ENCODE data around the gene SYNPO2.

DNA sequence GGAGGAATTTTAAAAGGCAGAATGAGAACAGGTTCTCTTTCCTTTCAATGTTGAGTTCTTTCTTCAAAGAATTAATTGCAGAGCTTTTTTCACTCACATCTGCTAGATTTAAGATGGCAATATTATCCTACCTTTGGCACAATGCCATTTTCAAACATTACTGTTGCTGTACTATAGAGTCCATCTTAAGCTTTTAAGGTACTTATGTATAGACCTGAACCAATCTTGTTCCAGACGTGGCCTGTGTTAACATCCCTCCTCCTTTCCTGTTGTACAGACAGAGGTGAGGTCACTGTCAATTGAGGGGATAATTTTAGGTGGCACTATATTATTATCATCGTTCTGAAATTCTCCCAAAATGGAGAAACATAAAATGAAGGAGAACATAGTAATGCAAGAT, 194.0 kb downstream of the SYNPO2 start:
- TF ChIP-seq, protein P1, sequence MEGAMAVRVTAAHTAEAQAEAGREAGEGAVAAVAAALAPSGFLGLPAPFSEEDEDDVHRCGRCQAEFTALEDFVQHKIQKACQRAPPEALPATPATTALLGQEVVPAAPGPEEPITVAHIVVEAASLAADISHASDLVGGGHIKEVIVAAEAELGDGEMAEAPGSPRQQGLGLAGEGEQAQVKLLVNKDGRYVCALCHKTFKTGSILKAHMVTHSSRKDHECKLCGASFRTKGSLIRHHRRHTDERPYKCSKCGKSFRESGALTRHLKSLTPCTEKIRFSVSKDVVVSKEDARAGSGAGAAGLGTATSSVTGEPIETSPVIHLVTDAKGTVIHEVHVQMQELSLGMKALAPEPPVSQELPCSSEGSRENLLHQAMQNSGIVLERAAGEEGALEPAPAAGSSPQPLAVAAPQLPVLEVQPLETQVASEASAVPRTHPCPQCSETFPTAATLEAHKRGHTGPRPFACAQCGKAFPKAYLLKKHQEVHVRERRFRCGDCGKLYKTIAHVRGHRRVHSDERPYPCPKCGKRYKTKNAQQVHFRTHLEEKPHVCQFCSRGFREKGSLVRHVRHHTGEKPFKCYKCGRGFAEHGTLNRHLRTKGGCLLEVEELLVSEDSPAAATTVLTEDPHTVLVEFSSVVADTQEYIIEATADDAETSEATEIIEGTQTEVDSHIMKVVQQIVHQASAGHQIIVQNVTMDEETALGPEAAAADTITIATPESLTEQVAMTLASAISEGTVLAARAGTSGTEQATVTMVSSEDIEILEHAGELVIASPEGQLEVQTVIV (IDR thresholded peaks at IDR 0.05; ENCODE audit: borderline replicate concordance, partially characterized antibody): no peak
- TF ChIP-seq, protein P2, sequence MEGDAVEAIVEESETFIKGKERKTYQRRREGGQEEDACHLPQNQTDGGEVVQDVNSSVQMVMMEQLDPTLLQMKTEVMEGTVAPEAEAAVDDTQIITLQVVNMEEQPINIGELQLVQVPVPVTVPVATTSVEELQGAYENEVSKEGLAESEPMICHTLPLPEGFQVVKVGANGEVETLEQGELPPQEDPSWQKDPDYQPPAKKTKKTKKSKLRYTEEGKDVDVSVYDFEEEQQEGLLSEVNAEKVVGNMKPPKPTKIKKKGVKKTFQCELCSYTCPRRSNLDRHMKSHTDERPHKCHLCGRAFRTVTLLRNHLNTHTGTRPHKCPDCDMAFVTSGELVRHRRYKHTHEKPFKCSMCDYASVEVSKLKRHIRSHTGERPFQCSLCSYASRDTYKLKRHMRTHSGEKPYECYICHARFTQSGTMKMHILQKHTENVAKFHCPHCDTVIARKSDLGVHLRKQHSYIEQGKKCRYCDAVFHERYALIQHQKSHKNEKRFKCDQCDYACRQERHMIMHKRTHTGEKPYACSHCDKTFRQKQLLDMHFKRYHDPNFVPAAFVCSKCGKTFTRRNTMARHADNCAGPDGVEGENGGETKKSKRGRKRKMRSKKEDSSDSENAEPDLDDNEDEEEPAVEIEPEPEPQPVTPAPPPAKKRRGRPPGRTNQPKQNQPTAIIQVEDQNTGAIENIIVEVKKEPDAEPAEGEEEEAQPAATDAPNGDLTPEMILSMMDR (IDR thresholded peaks at IDR 0.05 in 2 of 3, conservative IDR thresholded peaks at IDR 0.05 in 1 of 3; ENCODE audit: control insufficient read depth in 2 of 3, extremely low read depth in 1 of 3, insufficient read depth in 1 of 3, low read depth in 3 of 3, low read length in 3 of 3): no peak
- TF ChIP-seq EZH2 (IDR thresholded peaks at IDR 0.05; ENCODE audit: borderline replicate concordance, control insufficient read depth, low read depth, low read length) (no peak), BHLHE40 (IDR thresholded peaks at IDR 0.05; ENCODE audit: borderline replicate concordance in 1 of 2, low read depth in 2 of 2, low read length in 1 of 2) (no peak), CHD4 (IDR thresholded peaks at IDR 0.05) (no peak), SMC3 (IDR thresholded peaks at IDR 0.05; ENCODE audit: borderline replicate concordance, low read length) (no peak), SREBF2 (IDR thresholded peaks at IDR 0.05; ENCODE audit: low read length) (no peak), SRF (IDR thresholded peaks at IDR 0.05; ENCODE audit: low read depth in 2 of 2, low read length in 2 of 2) (no peak), ZNF274 (IDR thresholded peaks at IDR 0.05; ENCODE audit: insufficient read depth, insufficient read length) (no peak), POLR2A (IDR thresholded peaks at IDR 0.05; ENCODE audit: low read depth, low read length) (no peak), MTA3 (IDR thresholded peaks at IDR 0.05; ENCODE audit: borderline replicate concordance, low read length) (no peak), DPF2 (IDR thresholded peaks at IDR 0.05) (no peak)
- TF ChIP-seq, protein P3, sequence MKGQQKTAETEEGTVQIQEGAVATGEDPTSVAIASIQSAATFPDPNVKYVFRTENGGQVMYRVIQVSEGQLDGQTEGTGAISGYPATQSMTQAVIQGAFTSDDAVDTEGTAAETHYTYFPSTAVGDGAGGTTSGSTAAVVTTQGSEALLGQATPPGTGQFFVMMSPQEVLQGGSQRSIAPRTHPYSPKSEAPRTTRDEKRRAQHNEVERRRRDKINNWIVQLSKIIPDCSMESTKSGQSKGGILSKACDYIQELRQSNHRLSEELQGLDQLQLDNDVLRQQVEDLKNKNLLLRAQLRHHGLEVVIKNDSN (IDR thresholded peaks at IDR 0.05; ENCODE audit: borderline replicate concordance, extremely low read length, insufficient read depth, low read depth, low read length): no peak
- TF ChIP-seq, protein P4, sequence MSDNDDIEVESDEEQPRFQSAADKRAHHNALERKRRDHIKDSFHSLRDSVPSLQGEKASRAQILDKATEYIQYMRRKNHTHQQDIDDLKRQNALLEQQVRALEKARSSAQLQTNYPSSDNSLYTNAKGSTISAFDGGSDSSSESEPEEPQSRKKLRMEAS (IDR thresholded peaks at IDR 0.05; ENCODE audit: low read depth, low read length): no peak

All from GM12878 (cell line).